GM12878 (cell line): ENCODE results near the gene SLC25A51. TPM values are rescaled to one million over a fixed set of nuclear protein-coding genes. Genes with fewer than 3 reads are reported as not detected.

Source experiments
- ATAC-seq: fragments of 200-7000 bp; cut with Tn5 transposase; 3 replicates; pipeline ENCODE4 v1.9.1; 2020; ENCODE audit warnings: mild to moderate bottlenecking, moderate library complexity
- BruUV-seq: library from RNA; stranded (reverse); fragments of 400-500 nt; replicated peaks from 2 replicates; lab custom pipeline; 2021; lab: Mats Ljungman, UMichigan
- CTCF ChIA-PET: fragments of 300-600 bp; sonication (Branson Sonifier 250); formaldehyde crosslinking; extraction: SDS; loops from one replicate; lab custom pipeline; 2021; ENCODE audit warnings: inconsistent platforms; lab: Yijun Ruan, JAX
- POLR2A ChIA-PET: fragments of 350-600 bp; formaldehyde crosslinking; extraction: SDS; loops from one replicate; lab custom pipeline; 2021; ENCODE audit warnings: inconsistent platforms; lab: Charles Lee
- RAD21 ChIA-PET: fragments of 300-600 bp; sonication (Branson Sonifier 250); formaldehyde crosslinking; loops from one replicate; lab custom pipeline; 2023; ENCODE audit warnings: antibody characterized with exemption; ENCODE audit not compliant: unreplicated experiment; lab: Charles Lee
- SMC1A ChIA-PET: fragments of 300-600 bp; sonication (Branson Sonifier 250); formaldehyde crosslinking; loops from one replicate; lab custom pipeline; 2023; ENCODE audit not compliant: unreplicated experiment, uncharacterized antibody; lab: Charles Lee
- DNase-seq: peaks from one replicate; pipeline ENCODE4 v3.0.0-alpha.2; 2011; ENCODE audit warnings: low read depth, low spot score
- FAIRE-seq: peaks from 3 replicates; lab custom pipeline; 2011; peaks lifted over from hg19 to GRCh38; lab: Jason Lieb, UNC
- H2AFZ ChIP-seq: 2 replicates; pipeline ENCODE4 v1.6.0; 2011; ENCODE audit warnings: low read depth, low read length, control low read depth; ENCODE audit not compliant: control insufficient read depth
- H3K27ac ChIP-seq: 2 replicates; pipeline ENCODE4 v1.5.1; 2011; ENCODE audit warnings: control low read depth; ENCODE audit not compliant: control insufficient read depth, insufficient read depth
- H3K27me3 ChIP-seq, 2 experiments: replicated peaks in 1 of 2; 2 replicates each; pipeline versions ENCODE4 v1.6.0 to v1.6.1; 2011; ENCODE audit warnings: low read length in 1 of 2; ENCODE audit not compliant: control insufficient read depth in 2 of 2, insufficient read depth in 2 of 2
- H3K36me3 ChIP-seq, 2 experiments: 2 replicates each; pipeline ENCODE4 v1.5.1; 2011; ENCODE audit warnings: low read length in 1 of 2; ENCODE audit not compliant: control insufficient read depth in 2 of 2, insufficient read depth in 2 of 2
- H3K4me1 ChIP-seq: 2 replicates; pipeline ENCODE4 v1.6.1; 2011; ENCODE audit warnings: mild to moderate bottlenecking, low read length, moderate library complexity, mixed read lengths; ENCODE audit not compliant: control insufficient read depth, insufficient read depth
- H3K4me2 ChIP-seq: 2 replicates; pipeline ENCODE4 v1.6.0; 2011; ENCODE audit warnings: control low read depth; ENCODE audit not compliant: control insufficient read depth, insufficient read depth
- H3K4me3 ChIP-seq: fragments of 200-600 bp; sonication (generic); 2 replicates; pipeline ENCODE4 v1.5.1; 2016
- H3K79me2 ChIP-seq: 2 replicates; pipeline ENCODE4 v1.6.0; 2011; ENCODE audit warnings: low read length; ENCODE audit not compliant: control insufficient read depth, insufficient read depth
- H3K9ac ChIP-seq: 2 replicates; pipeline ENCODE4 v1.8.0; 2011; ENCODE audit warnings: low read length, control low read depth, mixed read lengths; ENCODE audit not compliant: control insufficient read depth, insufficient read depth
- H3K9me3 ChIP-seq: replicated peaks from 3 replicates; pipeline ENCODE4 v1.5.1; 2011; ENCODE audit warnings: mild to moderate bottlenecking, low read length; ENCODE audit not compliant: control insufficient read depth, insufficient read depth
- H4K20me1 ChIP-seq: 2 replicates; pipeline ENCODE4 v1.6.0; 2011; ENCODE audit not compliant: control insufficient read depth, insufficient read depth
- CBX5 ChIP-seq: sonication (generic); IDR thresholded peaks from 2 replicates; pipeline ENCODE4 v1.6.1; 2016; ENCODE audit warnings: low read depth, moderate library complexity, mild to moderate bottlenecking, inconsistent platforms
- NBN ChIP-seq: fragments of 450-650 bp; IDR thresholded peaks from 2 replicates; pipeline ENCODE4 v1.6.1; 2016
- POLR2A ChIP-seq: IDR thresholded peaks from 2 replicates; pipeline ENCODE4 v1.6.1; 2011; ENCODE audit warnings: low read depth, mild to moderate bottlenecking, low read length
- POU2F2 ChIP-seq: IDR thresholded peaks from 3 replicates; pipeline ENCODE4 v1.6.1; 2011; ENCODE audit warnings: low read depth, mild to moderate bottlenecking, low read length, borderline replicate concordance
- SREBF1 ChIP-seq: IDR thresholded peaks from 2 replicates; pipeline ENCODE4 v1.6.1; 2012; ENCODE audit warnings: mild to moderate bottlenecking, low read length
- STAT1 ChIP-seq: fragments of 450-650 bp; conservative IDR thresholded peaks from 2 replicates; pipeline ENCODE4 v1.6.1; 2014; ENCODE audit warnings: antibody characterized with exemption, mild to moderate bottlenecking
- ZBED1 ChIP-seq: IDR thresholded peaks from 2 replicates; pipeline ENCODE4 v1.6.1; 2016; ENCODE audit warnings: borderline replicate concordance
- WGBS: methylation state at CpG from one replicate; pipeline ENCODE4 v1.1.6; 2016; ENCODE audit warnings: low lambda C conversion rate; ENCODE audit not compliant: insufficient replicate concordance, insufficient coverage; ENCODE audit errors: missing lambda C conversion rate; 5-methylcytosine and 5-hydroxymethylcytosine counted together
- in situ Hi-C: fragments of 300-500 bp; cut with MboI; formaldehyde crosslinking; loops from 9 replicates; pipeline ENCODE4 v1.14.3; 2018; ENCODE audit warnings: mixed read lengths
- intact Hi-C: fragments of 100-400 bp; cut with micrococcal nuclease; formaldehyde crosslinking; loops from one replicate; pipeline ENCODE4 v1.14.2; 2022; ENCODE audit not compliant: unreplicated experiment
- polyA plus RNA-seq, 11 experiments: library from polyadenylated mRNA; depleted of rRNA in 4 of 11; unstranded in 6 of 11; stranded (reverse) in 5 of 11; fragments of >200 nt; fragmentation: Nextera tagmentation in 4 of 11; fragmentation: Illumina TruSeq in 1 of 11; extraction: Ambion mirVana in 4 of 11; extraction: Trizol in 1 of 11; gene quantifications; 1 replicate in 1 of 11; 2 replicates in 10 of 11; pipeline versions ENCODE4 v1.2.1 to v1.2.3, GENCODE V29; 2011 to 2016; ENCODE audit warnings: inconsistent platforms in 2 of 11, missing spikeins in 2 of 11, low read depth in 1 of 11
- total RNA-seq, 4 experiments: library from RNA; depleted of rRNA in 3 of 4; stranded (reverse); fragments of >200 nt in 3 of 4; fragmentation: Illumina TruSeq in 1 of 4; extraction: Trizol in 1 of 4; gene quantifications; 2 replicates each; pipeline versions ENCODE4 v1.2.1 to v1.2.3, GENCODE V29; 2013 to 2021
- TF ChIP-seq, protein P1 (sequence below): fragments of 450-650 bp; IDR thresholded peaks from 2 replicates; pipeline ENCODE4 v1.6.1; 2017; ENCODE audit warnings: mild to moderate bottlenecking, low read depth, inconsistent platforms; ENCODE audit not compliant: poor library complexity, severe bottlenecking
- TF ChIP-seq, protein P2 (sequence below): IDR thresholded peaks from 2 replicates; pipeline ENCODE4 v1.6.1; 2011; ENCODE audit warnings: borderline replicate concordance, low read depth, mild to moderate bottlenecking, moderate library complexity, low read length; ENCODE audit not compliant: insufficient read depth, poor library complexity, severe bottlenecking
- TF ChIP-seq, protein P3 (sequence below): IDR thresholded peaks from 2 replicates; pipeline ENCODE4 v1.6.1; 2012; ENCODE audit warnings: low read depth, low read length, improper control_type of control experiment

Gene SLC25A51
- total and polyA plus RNA-seq, 10 of the 15 experiments (the other 5 are each of a cell fraction or from before 2014, with no cell fraction given) = 3.8 to 29.3 (median 13.2) TPM

DNA sequence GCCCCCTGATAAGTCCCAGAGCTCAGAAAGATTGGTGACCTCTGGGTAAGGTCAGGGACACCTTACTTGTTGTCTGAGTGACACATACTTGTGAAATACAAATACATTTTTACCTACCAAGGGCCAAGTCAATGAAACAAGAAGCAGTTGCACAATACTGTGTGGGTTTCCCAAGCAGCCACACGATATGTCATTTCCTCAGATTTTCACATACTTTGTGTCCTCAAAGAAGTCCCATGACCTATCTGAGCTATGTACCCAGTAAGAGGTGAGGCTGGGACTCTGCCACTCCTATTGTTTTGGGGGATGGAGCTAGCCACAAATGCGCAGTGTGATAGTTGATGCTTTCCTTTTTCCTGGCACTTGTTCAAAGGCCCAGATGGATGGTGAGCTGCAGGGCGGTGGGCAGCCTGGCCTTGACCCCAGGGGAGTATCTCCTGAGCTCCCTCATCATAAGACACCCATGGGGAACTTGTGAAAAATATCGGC lies 4.8 kb upstream of the SLC25A51 start:
- H3K9ac ChIP-seq = no peak overlapping the region
- TF ChIP-seq, protein P1, sequence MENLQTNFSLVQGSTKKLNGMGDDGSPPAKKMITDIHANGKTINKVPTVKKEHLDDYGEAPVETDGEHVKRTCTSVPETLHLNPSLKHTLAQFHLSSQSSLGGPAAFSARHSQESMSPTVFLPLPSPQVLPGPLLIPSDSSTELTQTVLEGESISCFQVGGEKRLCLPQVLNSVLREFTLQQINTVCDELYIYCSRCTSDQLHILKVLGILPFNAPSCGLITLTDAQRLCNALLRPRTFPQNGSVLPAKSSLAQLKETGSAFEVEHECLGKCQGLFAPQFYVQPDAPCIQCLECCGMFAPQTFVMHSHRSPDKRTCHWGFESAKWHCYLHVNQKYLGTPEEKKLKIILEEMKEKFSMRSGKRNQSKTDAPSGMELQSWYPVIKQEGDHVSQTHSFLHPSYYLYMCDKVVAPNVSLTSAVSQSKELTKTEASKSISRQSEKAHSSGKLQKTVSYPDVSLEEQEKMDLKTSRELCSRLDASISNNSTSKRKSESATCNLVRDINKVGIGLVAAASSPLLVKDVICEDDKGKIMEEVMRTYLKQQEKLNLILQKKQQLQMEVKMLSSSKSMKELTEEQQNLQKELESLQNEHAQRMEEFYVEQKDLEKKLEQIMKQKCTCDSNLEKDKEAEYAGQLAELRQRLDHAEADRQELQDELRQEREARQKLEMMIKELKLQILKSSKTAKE = no peak
- TF ChIP-seq, protein P2, sequence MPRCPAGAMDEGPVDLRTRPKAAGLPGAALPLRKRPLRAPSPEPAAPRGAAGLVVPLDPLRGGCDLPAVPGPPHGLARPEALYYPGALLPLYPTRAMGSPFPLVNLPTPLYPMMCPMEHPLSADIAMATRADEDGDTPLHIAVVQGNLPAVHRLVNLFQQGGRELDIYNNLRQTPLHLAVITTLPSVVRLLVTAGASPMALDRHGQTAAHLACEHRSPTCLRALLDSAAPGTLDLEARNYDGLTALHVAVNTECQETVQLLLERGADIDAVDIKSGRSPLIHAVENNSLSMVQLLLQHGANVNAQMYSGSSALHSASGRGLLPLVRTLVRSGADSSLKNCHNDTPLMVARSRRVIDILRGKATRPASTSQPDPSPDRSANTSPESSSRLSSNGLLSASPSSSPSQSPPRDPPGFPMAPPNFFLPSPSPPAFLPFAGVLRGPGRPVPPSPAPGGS = no peak
- TF ChIP-seq POLR2A (no peak), ZBED1 (no peak), NBN (no peak), STAT1 (no peak), SREBF1 (no peak), POU2F2 (no peak), CBX5 (no peak)
- TF ChIP-seq, protein P3, sequence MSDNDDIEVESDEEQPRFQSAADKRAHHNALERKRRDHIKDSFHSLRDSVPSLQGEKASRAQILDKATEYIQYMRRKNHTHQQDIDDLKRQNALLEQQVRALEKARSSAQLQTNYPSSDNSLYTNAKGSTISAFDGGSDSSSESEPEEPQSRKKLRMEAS = no peak
- TF ChIP-seq, all 136 proteins: peak for 0
- BruUV-seq = no TSS peak
- H2AFZ ChIP-seq = no peak overlapping the region
- WGBS = 46% methylated on average over 4 of the region's 4 CpGs
- no peaks in the 10 kb centered on the region for H3K27me3 ChIP-seq
- H4K20me1 ChIP-seq = no peaks in the 10 kb centered on the region
- DNase-seq (no peak), FAIRE-seq (no peak), ATAC-seq (no peak)
- ChIA-PET SMC1A (interaction anchor here (1.0 kb wide), 1 partner anchor 455 kb away, joined by 3 read pairs; no protein-coding TSS in a partner anchor), POLR2A (interaction anchor here (1.1 kb wide), 1 partner anchor 9 kb away, joined by 3 read pairs; no protein-coding TSS in a partner anchor), RAD21 (interaction anchor here (1.6 to 1.9 kb wide), 2 partner anchors 158 to 180 kb away, joined by 4 to 6 read pairs; no protein-coding TSS in a partner anchor), CTCF (interaction anchor here (0.5 to 9.5 kb wide), 8 partner anchors 24 to 464 kb away, joined by 3 to 120 read pairs (median 3); no protein-coding TSS in a partner anchor)
- intact Hi-C loops (loop anchor here (10.0 kb wide), 1 partner anchor 314 kb away; the partner anchor contains the start of gene TOMM5), in situ Hi-C loops (loop anchor here (5.0 to 25.0 kb wide), 3 partner anchors 421 to 779 kb away; partner anchors contain the start of gene POLR1E)
- no peaks in the 10 kb centered on the region for H3K79me2 ChIP-seq
- no peaks in the 10 kb centered on the region; the same call in 2 of the 3 replicates for H3K9me3 ChIP-seq
- H3K4me3 ChIP-seq = no peak overlapping the region
- no peak overlapping the region for H3K27ac ChIP-seq
- no peak overlapping the region for H3K4me2 ChIP-seq
- H3K4me1 ChIP-seq = no peaks in the 10 kb centered on the region; the same call in 1 of the 2 replicates
- no peaks in the 10 kb centered on the region for H3K36me3 ChIP-seq
